KOPT-K1 (cell line): Measurements from ENCODE around the gene GOLGA3.
"Not testable (repeated sequence)": the region's sequence is repeated elsewhere in the genome, so short reads cannot be mapped to it uniquely, and the experiment has no call there.

ENCODE experiments used
- H3K27ac ChIP-seq: fragments of 200-600 bp; sonication (generic); 2 replicates; pipeline ENCODE4 v1.5.1; 2016; ENCODE audit warnings: antibody characterized with exemption, mild to moderate bottlenecking, low read depth, low read length; ENCODE audit not compliant: poor library complexity, severe bottlenecking
- H3K36me3 ChIP-seq: fragments of 200-600 bp; sonication (generic); 2 replicates; pipeline ENCODE4 v1.5.1; 2017; ENCODE audit warnings: antibody characterized with exemption, mild to moderate bottlenecking, low read length, moderate library complexity; ENCODE audit not compliant: insufficient read depth
- H3K9me3 ChIP-seq: fragments of 200-600 bp; sonication (generic); 2 replicates; pipeline ENCODE4 v1.5.1; 2017; ENCODE audit warnings: antibody characterized with exemption, low read length, mild to moderate bottlenecking; ENCODE audit not compliant: insufficient read depth, poor library complexity, severe bottlenecking

GOLGA3 gene

DNA sequence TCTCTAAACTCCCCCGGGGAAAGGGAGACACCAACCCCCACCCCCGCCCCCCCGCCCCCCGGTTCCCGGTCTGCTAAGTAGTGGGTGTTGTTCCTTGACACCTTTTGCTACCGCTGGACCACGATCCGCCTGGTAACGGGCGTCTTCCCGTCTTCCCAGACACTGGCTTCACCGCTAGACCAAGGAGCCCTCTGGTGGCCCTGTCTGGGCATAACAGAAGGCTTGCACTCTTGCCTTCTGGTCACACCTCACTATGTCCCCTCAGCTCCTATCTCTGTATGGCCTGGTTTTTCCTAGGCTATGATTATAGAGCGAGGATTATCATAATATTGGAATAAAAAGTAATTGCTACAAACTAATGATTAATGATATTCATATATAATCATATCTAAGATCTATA lies 19.3 kb downstream of the GOLGA3 start:
- H3K27ac ChIP-seq: not testable (repeated sequence)
- Histone ChIP-seq H3K36me3 (peaks cover 91% of the 10 kb centered on the region), H3K9me3 (peaks cover 28% of the 10 kb centered on the region)

DNA sequence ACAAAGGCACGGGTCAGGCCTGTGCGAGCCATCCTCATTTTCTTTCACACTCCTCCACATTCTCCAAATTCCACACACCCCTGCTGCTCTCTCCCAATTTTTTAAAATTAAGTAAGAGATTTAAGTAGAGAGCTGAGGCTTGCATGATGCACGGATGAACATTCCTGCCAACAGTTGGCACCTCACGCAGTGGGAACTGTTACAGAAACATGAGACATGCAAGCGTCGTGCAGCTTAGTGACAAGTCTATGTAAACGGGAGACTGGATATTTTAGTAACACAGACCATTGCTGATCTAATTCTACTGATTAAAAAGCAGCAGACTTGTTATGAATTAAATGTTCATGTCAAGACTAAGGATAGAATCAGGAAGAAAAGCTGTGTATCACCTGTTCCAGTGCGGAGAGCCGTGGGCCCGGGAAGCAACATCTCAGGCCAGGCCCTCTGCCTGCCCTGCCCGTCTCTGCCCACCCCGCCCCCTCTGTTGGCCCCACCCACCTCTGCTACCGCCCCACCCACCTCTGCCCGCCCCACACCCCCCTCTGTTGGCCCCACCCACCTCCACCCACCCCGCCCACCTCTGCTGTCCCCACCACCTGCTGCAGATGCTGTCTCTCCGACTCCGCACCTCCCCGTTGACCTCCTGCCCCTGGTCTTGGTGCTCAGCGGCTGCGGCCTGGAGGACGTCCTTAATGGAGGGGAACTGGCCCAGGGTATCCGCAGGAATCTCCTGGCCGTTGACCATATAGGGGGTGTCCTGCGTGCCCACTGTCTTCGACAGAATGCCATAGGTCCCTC lies 21.2 kb downstream of the GOLGA3 start:
- peaks cover 20% of the 10 kb centered on the region for H3K9me3 ChIP-seq
- no peak overlapping the region for H3K27ac ChIP-seq
- peaks cover 91% of the 10 kb centered on the region for H3K36me3 ChIP-seq

DNA sequence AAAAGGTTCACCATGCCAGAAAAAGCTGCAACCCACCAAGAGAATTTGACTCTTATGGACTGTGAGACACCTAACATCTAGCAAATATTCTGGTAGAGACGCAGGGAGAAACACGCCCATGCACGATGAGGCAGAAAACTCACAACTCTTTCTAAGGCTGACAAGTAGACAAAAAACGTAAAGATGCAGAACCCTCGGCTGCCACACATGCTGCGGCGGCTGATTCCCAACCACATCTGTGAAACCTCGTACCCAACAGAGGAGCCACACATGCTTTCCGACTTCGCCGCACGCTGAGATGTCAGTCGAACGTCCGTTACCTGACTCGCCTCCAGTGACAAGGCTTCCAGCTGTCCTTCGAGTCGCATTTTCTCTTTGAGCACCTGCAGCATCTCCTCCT lies 21.8 kb downstream of the GOLGA3 start:
- Histone ChIP-seq H3K9me3 (peaks cover 13% of the 10 kb centered on the region), H3K36me3 (peaks cover 91% of the 10 kb centered on the region), H3K27ac (no peak overlapping the region)

DNA sequence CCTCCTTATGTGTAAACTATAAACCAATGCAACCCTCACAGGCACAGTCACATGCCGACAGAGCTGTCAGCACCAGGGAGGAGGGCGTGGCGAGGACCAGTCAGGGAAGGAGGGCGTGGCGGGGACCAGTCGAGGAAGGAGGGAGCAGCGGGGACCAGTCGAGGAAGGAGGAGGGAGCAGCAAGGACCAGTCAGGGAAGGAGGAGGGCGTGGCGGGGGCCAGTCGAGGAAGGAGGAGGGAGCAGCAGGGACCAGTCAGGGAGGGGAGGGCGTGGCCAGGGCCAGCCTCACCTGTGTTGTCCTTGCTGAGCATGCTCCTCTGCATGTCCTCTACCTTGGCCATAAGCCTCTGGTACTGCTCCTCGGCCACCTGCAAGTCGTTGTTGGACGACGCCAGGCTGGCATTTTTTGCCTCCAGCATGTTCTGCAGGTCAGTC lies 24.2 kb downstream of the GOLGA3 start:
- peaks cover 93% of the 10 kb centered on the region for H3K36me3 ChIP-seq
- no peaks in the 10 kb centered on the region for H3K9me3 ChIP-seq

DNA sequence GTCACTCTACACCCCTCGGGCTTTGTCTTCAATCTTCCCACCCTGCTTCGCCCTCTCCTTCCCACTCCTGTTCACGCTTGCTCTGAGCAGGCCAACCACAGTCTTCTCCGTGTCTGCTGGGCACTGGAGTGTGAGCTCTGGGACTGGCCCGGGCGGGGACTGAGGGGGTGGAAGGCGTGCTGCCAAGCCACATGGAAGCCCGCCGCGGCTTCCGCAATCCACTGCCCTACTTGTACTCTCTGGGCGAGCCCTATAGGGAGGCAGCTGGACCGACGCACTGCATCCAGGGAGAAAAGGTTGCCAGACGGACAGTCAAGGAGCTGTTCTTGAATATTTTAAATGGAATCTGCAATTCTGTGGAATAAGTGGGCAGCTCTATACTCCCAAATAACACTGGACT lies 24.8 kb downstream of the GOLGA3 start:
- Histone ChIP-seq H3K36me3 (peaks cover 96% of the 10 kb centered on the region), H3K27ac (no peak overlapping the region), H3K9me3 (no peaks in the 10 kb centered on the region)

More for the DNA sequence above, 24.2 kb downstream of the GOLGA3 start:
- H3K27ac ChIP-seq: no peak overlapping the region

DNA sequence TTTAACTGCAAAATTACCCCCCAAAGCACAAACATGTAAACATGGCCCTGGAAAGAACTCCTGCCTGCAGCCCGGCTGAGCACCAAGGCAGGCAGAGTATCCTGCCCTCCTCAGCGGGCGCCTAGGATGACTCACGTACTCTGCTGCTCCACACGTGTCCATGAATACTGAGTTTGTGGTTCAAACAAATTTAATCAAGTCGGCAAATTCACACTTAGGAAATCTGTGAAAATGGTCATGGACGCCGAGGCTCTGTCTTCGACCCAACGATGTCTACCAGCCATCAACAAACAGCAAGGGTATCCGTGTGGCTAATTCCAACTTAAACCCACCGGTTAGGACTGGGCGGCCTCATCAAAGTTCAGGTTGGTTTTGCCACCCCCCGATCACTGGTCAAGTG lies 25.5 kb downstream of the GOLGA3 start:
- Histone ChIP-seq H3K9me3 (no peaks in the 10 kb centered on the region), H3K27ac (no peak overlapping the region), H3K36me3 (peaks cover 96% of the 10 kb centered on the region)

DNA sequence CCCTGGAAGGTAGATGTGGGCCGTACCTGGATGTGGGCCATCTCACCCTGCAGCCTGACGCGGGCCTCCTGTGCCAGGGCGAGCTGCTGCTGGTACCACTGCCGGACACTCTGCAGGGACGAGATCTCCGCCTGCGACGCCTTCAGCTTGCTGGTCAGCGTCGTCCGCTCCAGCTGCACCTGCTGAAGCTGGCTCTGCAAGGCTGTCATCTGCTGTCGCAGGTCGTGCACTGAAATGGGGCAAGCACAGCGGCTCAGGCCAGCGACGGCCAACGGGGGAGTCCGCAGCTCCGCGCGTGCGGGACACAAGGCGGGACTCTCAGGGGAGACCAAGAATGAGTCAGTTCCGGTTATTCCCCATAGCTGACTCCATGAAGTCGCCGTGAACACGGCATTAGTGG lies 26.9 kb downstream of the GOLGA3 start:
- H3K36me3 ChIP-seq: peaks cover 98% of the 10 kb centered on the region
- no peak overlapping the region for H3K27ac ChIP-seq
- no peaks in the 10 kb centered on the region for H3K9me3 ChIP-seq

DNA sequence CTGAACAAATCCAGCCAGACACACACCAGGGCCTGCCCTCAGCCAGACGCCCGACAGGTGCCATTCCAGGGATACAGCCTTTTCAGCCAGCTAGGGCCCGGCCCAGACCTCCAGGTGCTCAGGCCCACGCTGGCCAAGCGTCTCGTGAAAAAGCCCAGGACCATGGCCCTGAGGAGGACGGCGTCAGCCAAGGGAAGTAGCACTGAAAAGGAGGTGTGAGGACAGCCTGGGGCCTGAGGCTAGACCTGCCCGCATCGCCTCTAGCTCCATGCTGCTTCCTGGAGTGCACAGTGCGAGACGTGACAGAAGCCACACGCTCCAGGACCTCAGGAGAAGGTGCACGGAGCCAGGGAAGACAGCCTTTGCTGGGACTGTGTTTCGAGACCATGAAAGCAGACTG lies 29.8 kb downstream of the GOLGA3 start:
- Histone ChIP-seq H3K27ac (no peak overlapping the region), H3K9me3 (no peaks in the 10 kb centered on the region), H3K36me3 (peaks cover 100% of the 10 kb centered on the region)

DNA sequence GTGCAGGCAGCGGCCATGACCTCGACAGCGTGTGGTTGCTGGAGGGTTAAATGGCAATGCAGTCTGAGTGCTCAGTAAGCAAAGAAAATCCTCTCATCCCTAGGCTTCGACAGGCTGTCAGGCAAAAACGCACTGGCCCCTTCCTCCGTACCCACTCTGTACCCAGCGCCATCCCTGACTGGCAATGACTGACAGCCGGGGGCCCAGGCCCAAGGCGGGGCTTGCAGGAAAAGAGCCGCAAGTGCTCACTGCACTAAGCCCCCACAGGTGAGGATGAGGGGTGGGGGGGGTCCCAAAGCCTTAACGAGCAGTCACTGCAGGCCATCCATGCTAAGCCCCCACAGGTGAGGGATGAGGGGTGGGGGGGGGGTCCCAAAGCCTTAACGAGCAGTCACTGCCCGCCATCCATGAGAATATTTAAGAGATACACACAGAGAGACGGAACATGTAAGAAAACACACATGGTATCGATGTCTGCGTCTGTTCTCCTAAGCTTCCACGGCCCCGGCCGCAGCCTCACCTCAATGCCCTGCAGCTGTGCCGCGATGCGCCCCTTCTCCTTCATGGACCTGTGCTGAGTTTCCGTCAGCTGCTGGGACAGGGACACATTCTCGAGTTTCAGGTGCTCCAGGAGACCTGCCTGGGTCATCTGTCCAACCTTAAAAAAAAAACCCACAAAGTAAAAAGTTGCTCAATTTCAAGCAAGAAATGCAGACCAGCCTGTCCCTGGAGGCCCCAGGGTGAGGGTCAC lies 30.7 kb downstream of the GOLGA3 start:
- Histone ChIP-seq H3K27ac (no peak overlapping the region), H3K36me3 (peaks cover 97% of the 10 kb centered on the region), H3K9me3 (no peaks in the 10 kb centered on the region)

DNA sequence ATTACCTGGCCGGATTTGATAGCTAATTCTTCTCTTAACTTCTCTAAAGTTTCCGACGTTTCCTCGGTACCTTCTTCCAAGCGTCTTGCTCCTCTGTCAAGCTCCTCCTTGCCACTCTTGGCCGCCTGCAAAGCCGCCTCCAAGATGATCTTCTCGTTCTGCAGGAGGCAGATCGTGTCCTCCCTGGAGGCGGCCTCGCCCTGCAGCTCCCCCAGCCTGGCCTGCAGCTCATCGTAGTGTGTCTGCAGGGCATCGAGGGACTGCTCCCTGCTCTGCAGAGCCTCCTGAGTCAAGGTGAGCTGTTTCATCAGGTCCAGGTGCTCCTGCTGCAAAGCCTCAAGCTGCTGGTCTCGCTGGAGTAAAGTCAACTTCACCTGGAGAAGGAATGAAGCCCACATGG lies 32.8 kb downstream of the GOLGA3 start:
- Histone ChIP-seq H3K9me3 (no peaks in the 10 kb centered on the region), H3K27ac (no peak overlapping the region), H3K36me3 (peaks cover 97% of the 10 kb centered on the region)

DNA sequence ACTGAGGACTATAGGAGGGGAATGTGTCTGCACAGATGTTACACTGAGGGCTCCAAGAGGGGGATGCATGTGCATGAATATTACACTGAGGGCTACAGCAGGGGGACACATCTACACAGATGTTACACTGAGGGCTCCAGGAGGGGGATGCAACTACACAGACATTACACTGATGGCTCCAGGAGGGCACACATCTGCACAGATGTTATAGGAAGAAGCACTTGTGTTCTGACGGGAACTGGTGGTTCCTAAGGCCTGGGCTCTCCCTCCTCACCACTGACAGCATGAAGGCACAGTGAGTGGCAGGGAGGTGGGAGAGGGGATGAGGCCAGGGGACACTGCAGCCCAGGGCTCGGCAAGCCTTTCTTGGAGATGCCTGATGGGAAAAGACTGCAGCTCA lies 36.7 kb downstream of the GOLGA3 start:
- H3K36me3 ChIP-seq: peaks cover 94% of the 10 kb centered on the region
- H3K27ac ChIP-seq, H3K9me3 ChIP-seq: not testable (repeated sequence)

DNA sequence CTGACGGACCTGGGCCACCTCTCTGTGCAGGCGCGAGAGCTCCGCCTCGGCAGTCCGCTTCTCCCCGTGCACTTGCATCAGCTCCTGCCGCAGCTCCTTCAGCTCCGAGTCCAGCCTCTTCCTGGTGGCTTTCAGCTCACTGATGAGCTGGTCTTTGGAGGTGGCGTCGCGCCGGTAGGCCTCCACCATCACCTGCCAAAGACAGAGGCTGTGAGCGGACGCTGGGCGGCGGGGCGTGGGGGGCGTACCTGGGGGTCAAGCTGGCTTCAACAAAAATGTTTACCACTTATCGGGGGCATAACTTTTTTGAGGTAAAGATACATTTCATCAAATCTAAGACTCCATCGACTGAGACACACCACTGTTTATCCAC lies 39.6 kb downstream of the GOLGA3 start:
- Histone ChIP-seq H3K9me3 (no peaks in the 10 kb centered on the region), H3K27ac (no peak overlapping the region), H3K36me3 (peaks cover 94% of the 10 kb centered on the region)

DNA sequence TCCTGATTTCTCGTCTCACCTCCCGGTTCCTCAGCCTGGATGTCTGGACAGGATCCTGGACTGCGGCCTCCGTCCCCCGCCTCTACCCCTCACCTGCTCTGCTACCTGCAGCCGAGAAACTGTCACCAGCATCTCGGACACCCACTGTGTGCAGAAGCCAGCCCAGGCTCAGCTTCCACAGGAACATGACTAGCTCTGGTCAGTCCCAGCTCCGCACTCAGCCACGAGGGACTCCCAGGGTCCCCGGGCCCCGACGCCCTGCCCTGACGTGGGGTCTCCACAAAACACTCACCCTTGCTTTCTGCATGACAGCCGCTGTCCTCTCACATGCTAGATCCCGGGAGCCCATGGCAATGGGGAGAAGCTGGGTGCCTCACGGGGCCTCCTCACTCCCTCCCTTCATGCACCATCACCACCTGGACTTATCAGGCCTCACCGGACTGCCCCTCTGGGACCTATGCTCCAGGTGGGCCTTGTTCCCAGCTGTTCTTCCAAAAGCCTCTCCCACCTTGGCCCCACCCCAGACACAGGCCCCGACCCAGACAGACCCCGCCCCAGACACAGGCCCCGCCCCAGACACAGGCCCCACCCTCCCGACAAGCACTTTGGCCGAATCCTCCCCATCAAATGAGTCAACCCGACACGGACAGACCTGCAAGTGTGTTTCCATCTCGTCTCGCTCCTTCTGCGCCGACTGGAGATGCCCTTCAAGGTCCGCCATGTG lies 40.1 kb downstream of the GOLGA3 start:
- no peaks in the 10 kb centered on the region for H3K9me3 ChIP-seq
- H3K36me3 ChIP-seq: peaks cover 94% of the 10 kb centered on the region
- no peak overlapping the region for H3K27ac ChIP-seq

DNA sequence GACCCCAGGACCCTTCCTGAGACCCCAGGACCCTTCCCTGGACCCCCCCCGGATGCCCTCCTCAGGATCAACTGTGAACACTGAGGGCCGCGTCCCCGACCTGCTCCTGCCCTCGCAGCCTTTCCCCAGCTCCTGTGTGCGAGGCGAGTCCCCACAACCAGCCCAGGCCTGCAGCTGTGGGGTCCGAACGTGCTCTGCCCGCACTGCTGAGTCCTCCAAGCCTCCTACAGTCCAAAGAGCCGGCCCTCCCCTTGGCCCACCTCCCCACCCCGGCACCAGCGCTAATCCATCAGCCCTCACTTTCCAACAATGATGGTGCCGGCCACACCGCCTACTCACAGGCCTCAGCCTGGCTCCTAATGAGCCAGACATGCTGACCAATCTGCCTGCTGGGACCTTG lies 40.8 kb downstream of the GOLGA3 start:
- Histone ChIP-seq H3K36me3 (peaks cover 97% of the 10 kb centered on the region), H3K27ac (no peak overlapping the region), H3K9me3 (no peaks in the 10 kb centered on the region)

DNA sequence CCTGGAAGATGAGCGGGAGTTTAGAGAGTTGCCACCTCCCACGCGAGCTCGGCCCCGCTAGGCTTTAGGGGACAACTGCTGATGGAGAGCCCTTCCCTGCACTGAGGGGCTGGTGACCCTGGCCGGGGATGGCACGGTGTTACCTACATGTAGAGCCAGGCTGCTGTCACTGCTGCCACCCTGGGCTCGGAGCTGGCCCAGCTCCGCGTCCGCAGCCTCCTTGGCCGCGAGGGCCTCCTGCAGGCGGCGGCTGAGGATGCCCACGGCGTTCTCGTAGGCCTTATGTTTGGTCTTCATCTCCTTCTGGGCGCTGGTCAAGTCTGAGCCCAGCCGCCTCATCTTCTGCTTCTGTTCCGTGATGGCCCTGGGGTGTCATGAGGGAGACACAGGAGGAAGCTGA lies 42.5 kb downstream of the GOLGA3 start:
- H3K36me3 ChIP-seq: peaks cover 97% of the 10 kb centered on the region
- no peak overlapping the region for H3K27ac ChIP-seq
- no peaks in the 10 kb centered on the region for H3K9me3 ChIP-seq
